Peyer's patch (tissue), 4 donors: ENCODE results near the gene NOL9.

Source experiments
- CTCF ChIP-seq, 6 experiments: fragments of 450-650 bp in 4 of 6; fragments of 200-600 bp in 2 of 6; sonication (generic) in 1 of 6; IDR thresholded peaks; one replicate each; pipeline ENCODE4 v1.5.1; 2017 to 2019; ENCODE audit warnings: antibody characterized with exemption in 6 of 6, mild to moderate bottlenecking in 3 of 6, moderate library complexity in 1 of 6
- POLR2A ChIP-seq, 2 donors: fragments of 450-650 bp; IDR thresholded peaks; one replicate each; pipeline ENCODE4 v1.5.1; 2017; ENCODE audit warnings: antibody characterized with exemption in 2 of 2, mild to moderate bottlenecking in 2 of 2, moderate library complexity in 2 of 2

- TF ChIP-seq CTCF (IDR thresholded peaks at IDR 0.05), result no peak
- no peak for TF ChIP-seq POLR2A (IDR thresholded peaks at IDR 0.05)
These were observed 18.0 kb downstream of the NOL9 start for GRCh38 chr1:6536291-6536690.
